DND-41 (cell line): ENCODE results near the gene SCN8A.

Source experiments
- CTCF ChIP-seq: IDR thresholded peaks from 2 replicates; pipeline ENCODE4 v1.5.1; 2012; ENCODE audit warnings: borderline replicate concordance, low read length, moderate library complexity, mild to moderate bottlenecking; ENCODE audit not compliant: poor library complexity, severe bottlenecking; ENCODE audit errors: extremely low read depth
- EZH2 ChIP-seq: IDR thresholded peaks from 3 replicates; pipeline ENCODE4 v1.6.1; 2012; ENCODE audit warnings: borderline replicate concordance, low read depth, mild to moderate bottlenecking, moderate library complexity, low read length, inconsistent platforms; ENCODE audit not compliant: severe bottlenecking

- TF ChIP-seq CTCF: no peak
- no peak for TF ChIP-seq EZH2
Observed at GRCh38 chr12:51686727-51687126, 95.7 kb downstream of the SCN8A start.
